Heart right ventricle (tissue), 16 donors: ENCODE data around the gene MTMR1. TPM values are rescaled to one million over a fixed set of nuclear protein-coding genes. Genes with fewer than 3 reads are reported as not detected.

Experiments
- ATAC-seq, 8 donors: fragments of 200-7000 bp; cut with Tn5 transposase; one replicate each; pipeline ENCODE4 v1.9.1; 2020; ENCODE audit warnings: mild to moderate bottlenecking in 8 of 8, moderate library complexity in 8 of 8, moderate number of reproducible peaks in 1 of 8
- DNase-seq, 2 donors: peaks; one replicate each; pipeline ENCODE4 v3.0.0-alpha.2; 2020
- H3K27ac ChIP-seq, 10 donors: fragments of 200-600 bp; sonication (generic) in 2 of 10; one replicate each; pipeline versions ENCODE4 v1.5.0 to v1.8.0; 2020 to 2022; ENCODE audit warnings: mild to moderate bottlenecking in 3 of 10
- H3K27me3 ChIP-seq, 7 donors: fragments of 200-600 bp; one replicate each; pipeline ENCODE4 v1.8.0; 2021 to 2022; ENCODE audit warnings: mild to moderate bottlenecking in 2 of 7
- H3K36me3 ChIP-seq, 9 donors: fragments of 200-600 bp; sonication (generic) in 1 of 9; one replicate each; pipeline versions ENCODE4 v1.5.0 to v1.8.0; 2020 to 2022; ENCODE audit warnings: mild to moderate bottlenecking in 2 of 9
- H3K4me1 ChIP-seq, 9 donors: fragments of 200-600 bp; sonication (generic) in 1 of 9; one replicate each; pipeline versions ENCODE4 v1.5.0 to v1.8.0; 2020 to 2022; ENCODE audit warnings: mild to moderate bottlenecking in 4 of 9
- H3K4me3 ChIP-seq, 10 donors: fragments of 200-600 bp; sonication (generic) in 2 of 10; one replicate each; pipeline versions ENCODE4 v1.5.0 to v1.8.0; 2020 to 2022; ENCODE audit warnings: mild to moderate bottlenecking in 7 of 10, moderate library complexity in 2 of 10
- H3K9me3 ChIP-seq, 11 donors: fragments of 200-600 bp in 10 of 11; sonication (generic) in 2 of 11; one replicate each; pipeline versions ENCODE4 v1.5.0 to v1.8.0; 2013 to 2022; ENCODE audit warnings: mild to moderate bottlenecking in 2 of 11, control low read depth in 1 of 11, moderate library complexity in 1 of 11
- WGBS, 2 donors: extraction: QIAGEN DNeasy Blood & Tissue Kit; methylation state at CpG; one replicate each; pipeline ENCODE4 v1.1.7; 2013; ENCODE audit warnings: inconsistent platforms in 1 of 2; 5-methylcytosine and 5-hydroxymethylcytosine counted together
- intact Hi-C, 10 donors: fragments of 100-400 bp; cut with DNase I; formaldehyde crosslinking; loops; one replicate each; pipeline versions ENCODE4 v1.11.1 to v1.14.2; 2022
- long read RNA-seq, 3 donors: library from polyadenylated mRNA; unstranded; transcript quantifications; one replicate each; pipeline ENCODE4 v2.0.0, GENCODE V29; 2020 to 2021
- polyA plus RNA-seq, 2 donors: library from polyadenylated mRNA; stranded (reverse); fragments of 200-250 nt; gene quantifications; one replicate each; pipeline ENCODE4 v1.2.3, GENCODE V29; 2013
- total RNA-seq, 10 donors: library from RNA; stranded (reverse); fragmentation: NEBNext Ultra II Directional in 3 of 10; extraction: Animal tissue kit (Norgen Biotek cat#: 25700) in 3 of 10; gene quantifications; one replicate each; pipeline versions ENCODE4 v1.2.1 to v1.2.4, GENCODE V29; 2021 to 2023
- TF ChIP-seq, protein P1 (sequence below), 9 donors: fragments of 200-600 bp; sonication (generic) in 2 of 9; IDR thresholded peaks; one replicate each; pipeline versions ENCODE4 v1.5.0 to v1.8.0; 2021 to 2022; ENCODE audit warnings: antibody characterized with exemption in 9 of 9, mild to moderate bottlenecking in 5 of 9, moderate library complexity in 1 of 9
- donor health status: Arrhythmogenic right ventricular cardiomyopathy.
- donor health status: ischemic (EF 13 %, LVEDD 7.1; RV severe dilation, severe dysfunction).
- donor health status: healthy with polysubstance abuse.
- donor health status: DM: no; HTN: yes; CAD: no.
- donor health status: DM: no; HTN: no; CAD: no.
- donor health status: ischemic (EF 25% LVEDD 6.9; RV normal size, moderate dysfunction).
- donor health status: ischemic (EF 25% LVEDD 5.7; RV mildly dilated, moderate dysfunction).
- donor health status: healthy.
- donor health status: DM: yes; HTN: yes; CAD: no.
- donor health status: Ischemic cardiomyopathy.
- donor health status: ischemic (EF 35%, LVEDD 5.7; RV mildly dilated, moderate dysfunction).
- donor health status: nonischemic (EF 11% LVEDD 7.7; RV severe dilation, severe dysfunction).
- donor health status: DM: yes; HTN: yes; CAD: no.
- donor health status: PGD.
- donor health status: ischemic (EF 29% LVEDD 5.4; RV normal size, mild dysfunction).
- donor health status: nonischemic (EF 23%, LVEDD 6.1; RV moderate dilation, normal function).

Gene MTMR1
- total RNA-seq (10 to 100 TPM; 15.4 to 24.9 (median 20.4) TPM), polyA plus RNA-seq (1 to 10 TPM; 5.6 to 8.9 TPM)
- long read RNA-seq, donor 1, partial matches to known transcripts = 0 of 19 reads
- long read RNA-seq, donor 1, other reads (novel, unspliced or antisense) = 19 of 19 reads
- long read RNA-seq, donor 2, partial matches to known transcripts = 0 of 7 reads
- long read RNA-seq, donor 2, other reads (novel, unspliced or antisense) = 7 of 7 reads
- long read RNA-seq, donor 3, partial matches to known transcripts = 2 of 7 reads
- long read RNA-seq, donor 3, other reads (novel, unspliced or antisense) = 5 of 7 reads

DNA sequence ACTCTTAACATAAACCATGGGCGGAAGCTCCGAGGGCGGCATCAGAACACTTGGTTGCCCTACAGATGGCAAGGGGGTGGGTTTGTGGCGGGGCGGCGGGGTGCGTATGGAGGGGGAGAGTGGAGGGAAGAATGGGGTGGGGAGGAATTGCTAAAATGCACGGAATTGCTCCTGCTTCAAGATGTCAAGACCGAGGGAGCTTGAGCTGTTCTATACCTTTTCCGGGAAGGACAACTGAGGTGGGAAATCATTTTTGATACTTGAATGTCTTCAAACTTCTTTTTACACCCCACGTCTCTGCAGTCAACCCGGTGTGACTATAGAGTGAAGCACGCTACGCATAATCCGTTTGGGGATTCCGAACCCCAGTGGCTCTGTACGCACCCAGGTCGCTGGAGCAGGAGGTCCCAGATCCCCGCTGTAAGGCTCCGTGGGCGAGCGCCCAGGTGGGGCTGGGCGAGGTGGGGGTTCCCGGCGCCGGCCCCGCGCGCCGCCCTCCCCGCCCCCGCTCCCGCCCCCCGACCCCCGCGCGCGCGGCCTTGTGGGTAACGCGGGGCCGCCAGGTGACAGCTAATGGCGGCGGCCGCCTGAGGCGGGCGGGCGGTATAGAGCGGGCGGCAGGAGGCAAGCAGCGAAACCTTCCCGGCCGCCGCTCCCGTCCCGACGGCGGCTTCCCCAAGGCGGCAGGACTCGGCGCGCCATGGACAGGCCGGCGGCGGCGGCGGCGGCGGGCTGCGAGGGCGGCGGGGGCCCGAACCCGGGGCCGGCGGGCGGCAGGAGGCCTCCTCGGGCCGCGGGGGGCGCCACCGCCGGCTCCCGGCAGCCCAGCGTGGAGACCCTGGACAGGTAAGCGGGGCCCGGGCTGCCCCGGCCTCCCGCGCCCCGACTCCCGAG lies at the start of gene MTMR1:
MTMR1 (plus strand) TSS at position 566 of the 894 bp plus-strand sequence; CDS start at position 701, 135 bp downstream.
- peaks cover 0 to 9% (median 0%) of the 10 kb centered on the region in 11 donors for H3K9me3 ChIP-seq
- TF ChIP-seq, protein P1, sequence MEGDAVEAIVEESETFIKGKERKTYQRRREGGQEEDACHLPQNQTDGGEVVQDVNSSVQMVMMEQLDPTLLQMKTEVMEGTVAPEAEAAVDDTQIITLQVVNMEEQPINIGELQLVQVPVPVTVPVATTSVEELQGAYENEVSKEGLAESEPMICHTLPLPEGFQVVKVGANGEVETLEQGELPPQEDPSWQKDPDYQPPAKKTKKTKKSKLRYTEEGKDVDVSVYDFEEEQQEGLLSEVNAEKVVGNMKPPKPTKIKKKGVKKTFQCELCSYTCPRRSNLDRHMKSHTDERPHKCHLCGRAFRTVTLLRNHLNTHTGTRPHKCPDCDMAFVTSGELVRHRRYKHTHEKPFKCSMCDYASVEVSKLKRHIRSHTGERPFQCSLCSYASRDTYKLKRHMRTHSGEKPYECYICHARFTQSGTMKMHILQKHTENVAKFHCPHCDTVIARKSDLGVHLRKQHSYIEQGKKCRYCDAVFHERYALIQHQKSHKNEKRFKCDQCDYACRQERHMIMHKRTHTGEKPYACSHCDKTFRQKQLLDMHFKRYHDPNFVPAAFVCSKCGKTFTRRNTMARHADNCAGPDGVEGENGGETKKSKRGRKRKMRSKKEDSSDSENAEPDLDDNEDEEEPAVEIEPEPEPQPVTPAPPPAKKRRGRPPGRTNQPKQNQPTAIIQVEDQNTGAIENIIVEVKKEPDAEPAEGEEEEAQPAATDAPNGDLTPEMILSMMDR (IDR thresholded peaks at IDR 0.05) = no peak
- peak within 1 kb of the TSS; percentile 14 to 64 (median 59) for H3K4me3 ChIP-seq
- 0 to 1% methylated on average over 30 to 58 of the region's 92 CpGs for WGBS, 2 donors
- intact Hi-C loops = no loop called here
- no peaks in the 10 kb centered on the region for H3K36me3 ChIP-seq
- peaks cover 0 to 24% (median 0%) of the 10 kb centered on the region in 9 donors for H3K4me1 ChIP-seq
- peak within 1 kb of the TSS; percentile 39 to 87 (median 70) for H3K27ac ChIP-seq
- DNase-seq (peak; percentile 18 to 42), ATAC-seq (peak; percentile 49 to 82 (median 72))
- H3K27me3 ChIP-seq = no peaks in the 10 kb centered on the region

DNA sequence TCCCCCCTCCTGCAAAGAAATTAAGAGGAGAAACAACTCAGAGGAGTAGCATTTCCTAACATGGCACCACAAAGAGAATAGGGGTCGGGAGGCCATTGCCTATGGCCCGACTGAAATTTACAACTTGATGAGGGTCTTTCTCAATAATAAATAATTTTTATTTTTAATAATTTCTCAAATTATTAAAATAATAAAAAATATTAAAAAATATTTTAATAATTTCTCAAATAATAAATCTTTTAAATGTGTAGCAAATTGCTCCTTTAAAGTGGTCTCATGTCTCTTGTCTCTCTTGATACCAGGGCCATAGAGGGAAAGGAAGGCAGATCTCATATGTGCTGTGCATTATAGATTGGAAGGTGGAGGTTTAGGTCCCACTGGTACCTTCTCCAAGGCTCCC lies 49.2 kb upstream of the MTMR1 start:
- ATAC-seq (no peak), DNase-seq (no peak)
- Histone ChIP-seq H3K27ac (no peak overlapping the region), H3K4me3 (no peak overlapping the region), H3K36me3 (peaks cover 0 to 77% (median 0%) of the 10 kb centered on the region in 9 donors), H3K4me1 (no peaks in the 10 kb centered on the region), H3K27me3 (no peaks in the 10 kb centered on the region), H3K9me3 (no peaks in the 10 kb centered on the region)
- TF ChIP-seq, protein P1 (IDR thresholded peaks at IDR 0.05) = no peak
- intact Hi-C loops = no loop called here
- WGBS, 2 donors = 92 to 93% methylated on average over 2 of the region's 2 CpGs

DNA sequence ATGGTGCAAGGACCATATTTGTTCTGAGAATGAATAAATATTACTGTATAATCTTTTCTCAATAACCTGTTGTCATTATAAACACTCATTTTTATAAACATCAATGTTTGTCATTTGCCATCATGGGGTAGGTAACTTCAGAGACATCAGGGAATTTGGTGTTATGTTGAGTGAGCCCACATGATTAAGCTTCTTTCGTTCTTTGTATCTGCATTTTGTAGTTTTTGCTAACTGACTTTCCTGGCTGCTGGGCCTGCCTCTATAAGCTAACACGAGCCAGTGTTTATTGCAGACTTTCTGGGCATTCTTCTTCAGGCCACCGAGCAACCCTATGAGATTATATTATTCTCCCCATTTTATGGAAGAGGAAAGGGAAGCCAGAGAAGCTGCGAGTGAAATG lies 48.8 kb upstream of the MTMR1 start:
- WGBS, 2 donors = 92 to 99% methylated on average over 4 of the region's 4 CpGs

DNA sequence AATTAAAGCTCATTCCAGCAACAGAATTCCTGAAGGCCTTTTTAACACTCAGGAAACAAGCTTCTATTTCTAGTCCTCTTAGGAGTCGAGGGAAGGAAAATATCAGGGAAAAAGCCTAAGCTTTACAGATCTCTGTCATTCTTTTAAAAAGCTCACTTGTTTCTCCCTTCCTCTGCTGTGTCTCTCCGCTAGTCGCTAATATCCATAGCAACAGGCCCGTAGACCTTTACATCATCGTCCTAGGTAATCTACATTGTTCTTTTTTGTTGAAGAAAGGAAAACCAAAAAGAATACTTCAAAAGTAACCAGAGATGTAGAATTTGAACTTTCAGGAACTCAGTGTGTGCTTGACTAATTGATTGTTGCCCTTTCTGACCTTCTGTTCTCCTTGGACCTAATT lies 45.9 kb upstream of the MTMR1 start:
- DNase-seq (no peak), ATAC-seq (no peak)
- Histone ChIP-seq H3K27ac (no peak overlapping the region), H3K36me3 (peaks cover 0 to 63% (median 0%) of the 10 kb centered on the region in 9 donors), H3K4me1 (no peaks in the 10 kb centered on the region), H3K4me3 (no peak overlapping the region), H3K9me3 (no peaks in the 10 kb centered on the region), H3K27me3 (no peaks in the 10 kb centered on the region)
- TF ChIP-seq, protein P1 (IDR thresholded peaks at IDR 0.05) = no peak
- 78 to 84% methylated on average over 5 of the region's 5 CpGs for whole genome bisulfite sequencing, 2 donors
- intact Hi-C loops = no loop called here

More for the DNA sequence above, 48.8 kb upstream of the MTMR1 start:
- Histone ChIP-seq H3K4me1 (no peaks in the 10 kb centered on the region), H3K36me3 (peaks cover 0 to 75% (median 0%) of the 10 kb centered on the region in 9 donors), H3K27me3 (no peaks in the 10 kb centered on the region), H3K4me3 (no peak overlapping the region), H3K27ac (no peak overlapping the region), H3K9me3 (no peaks in the 10 kb centered on the region)
- intact Hi-C loops = no loop called here
- TF ChIP-seq, protein P1 (IDR thresholded peaks at IDR 0.05) = no peak
- no peak for DNase-seq
- no peak for ATAC-seq
